ENCODE measurements around the gene SLC8A2. TPM values are rescaled to one million over a fixed set of nuclear protein-coding genes. Genes with fewer than 3 reads are reported as not detected.

The SLC8A2 gene
- total RNA-seq, 1 donor from 2014 or later = not detected

- intact Hi-C loops (cut with micrococcal nuclease) = no loop called here
- no peak for DNase-seq
- peaks cover 43% of the 10 kb centered on the region for H3K27me3 Mint-ChIP-seq
- H3K9me3 Mint-ChIP-seq = no peaks in the 10 kb centered on the region
- no peaks in the 10 kb centered on the region for H3K36me3 Mint-ChIP-seq (ENCODE audit: low read depth)
- no peak overlapping the region for H3K27ac Mint-ChIP-seq
- H3K4me1 Mint-ChIP-seq = peaks cover 9% of the 10 kb centered on the region
- H3K4me3 Mint-ChIP-seq = peak overlapping the region; percentile 2
These were observed 336 bp downstream of the SLC8A2 start for GRCh38 chr19:47471381-47471732.

- H3K36me3 Mint-ChIP-seq (ENCODE audit: low read depth) = no peaks in the 10 kb centered on the region
- H3K9me3 Mint-ChIP-seq = no peaks in the 10 kb centered on the region
- intact Hi-C loops (cut with micrococcal nuclease) = no loop called here
- peaks cover 43% of the 10 kb centered on the region for H3K27me3 Mint-ChIP-seq
- H3K27ac Mint-ChIP-seq = no peak overlapping the region
- H3K4me3 Mint-ChIP-seq = peak overlapping the region; percentile 2
- peaks cover 9% of the 10 kb centered on the region for H3K4me1 Mint-ChIP-seq
- no peak for DNase-seq
These were observed 1.1 kb downstream of the SLC8A2 start for GRCh38 chr19:47470447-47471195.

GRCh38 chr19:47469719-47470118 lies 2.0 kb downstream of the SLC8A2 start:
- Mint-ChIP-seq H3K36me3 (ENCODE audit: low read depth) (no peaks in the 10 kb centered on the region), H3K9me3 (no peaks in the 10 kb centered on the region), H3K4me1 (peaks cover 9% of the 10 kb centered on the region), H3K4me3 (no peak overlapping the region), H3K27me3 (peaks cover 45% of the 10 kb centered on the region), H3K27ac (no peak overlapping the region)
- intact Hi-C loops (cut with micrococcal nuclease) = no loop called here
- DNase-seq = no peak

GRCh38 chr19:47469363-47469700 lies 2.4 kb downstream of the SLC8A2 start:
- no peak for DNase-seq
- H3K4me3 Mint-ChIP-seq = no peak overlapping the region
- H3K36me3 Mint-ChIP-seq (ENCODE audit: low read depth) = no peaks in the 10 kb centered on the region

GRCh38 chr19:47467914-47468313 lies 3.8 kb downstream of the SLC8A2 start:
- no peaks in the 10 kb centered on the region for H3K9me3 Mint-ChIP-seq
- DNase-seq = no peak

More at GRCh38 chr19:47469363-47469700, 2.4 kb downstream of the SLC8A2 start:
- peaks cover 12% of the 10 kb centered on the region for H3K4me1 Mint-ChIP-seq
- H3K9me3 Mint-ChIP-seq = no peaks in the 10 kb centered on the region
- no peak overlapping the region for H3K27ac Mint-ChIP-seq
- H3K27me3 Mint-ChIP-seq = peaks cover 49% of the 10 kb centered on the region
- intact Hi-C loops (cut with micrococcal nuclease) = no loop called here

GRCh38 chr19:47465957-47466356 lies 5.7 kb downstream of the SLC8A2 start:
- Mint-ChIP-seq H3K27ac (no peak overlapping the region), H3K4me3 (no peak overlapping the region)

More at GRCh38 chr19:47467914-47468313, 3.8 kb downstream of the SLC8A2 start:
- Mint-ChIP-seq H3K36me3 (ENCODE audit: low read depth) (no peaks in the 10 kb centered on the region), H3K27ac (no peak overlapping the region), H3K4me1 (peaks cover 12% of the 10 kb centered on the region), H3K4me3 (no peak overlapping the region), H3K27me3 (peaks cover 49% of the 10 kb centered on the region)
- intact Hi-C loops (cut with micrococcal nuclease) = no loop called here

GRCh38 chr19:47464675-47465419 lies 6.8 kb downstream of the SLC8A2 start:
- Mint-ChIP-seq H3K27ac (no peak overlapping the region), H3K9me3 (no peaks in the 10 kb centered on the region), H3K4me3 (no peak overlapping the region), H3K27me3 (peaks cover 29% of the 10 kb centered on the region), H3K4me1 (peaks cover 2% of the 10 kb centered on the region), H3K36me3 (ENCODE audit: low read depth) (no peaks in the 10 kb centered on the region)
- no peak for DNase-seq
- intact Hi-C loops (cut with micrococcal nuclease) = no loop called here

More at GRCh38 chr19:47465957-47466356, 5.7 kb downstream of the SLC8A2 start:
- no peak for DNase-seq
- Mint-ChIP-seq H3K9me3 (no peaks in the 10 kb centered on the region), H3K27me3 (peaks cover 40% of the 10 kb centered on the region), H3K4me1 (peaks cover 6% of the 10 kb centered on the region), H3K36me3 (ENCODE audit: low read depth) (no peaks in the 10 kb centered on the region)
- intact Hi-C loops (cut with micrococcal nuclease) = no loop called here

GRCh38 chr19:47461876-47462275 lies 9.8 kb downstream of the SLC8A2 start:
- Mint-ChIP-seq H3K36me3 (ENCODE audit: low read depth) (no peaks in the 10 kb centered on the region), H3K4me3 (no peak overlapping the region), H3K9me3 (no peaks in the 10 kb centered on the region), H3K27me3 (peaks cover 6% of the 10 kb centered on the region), H3K27ac (no peak overlapping the region), H3K4me1 (peaks cover 4% of the 10 kb centered on the region)
- intact Hi-C loops (cut with micrococcal nuclease) = no loop called here
- DNase-seq = no peak

- H3K27me3 Mint-ChIP-seq = peaks cover 22% of the 10 kb centered on the region
- H3K9me3 Mint-ChIP-seq = peaks cover 9% of the 10 kb centered on the region
- no peak overlapping the region for H3K27ac Mint-ChIP-seq
- no peaks in the 10 kb centered on the region for H3K36me3 Mint-ChIP-seq (ENCODE audit: low read depth)
- no peak for DNase-seq
- H3K4me1 Mint-ChIP-seq = peaks cover 3% of the 10 kb centered on the region
- intact Hi-C loops (cut with micrococcal nuclease) = no loop called here
- no peak overlapping the region for H3K4me3 Mint-ChIP-seq
These were observed 12.2 kb downstream of the SLC8A2 start for GRCh38 chr19:47459477-47459876.

- H3K36me3 Mint-ChIP-seq (ENCODE audit: low read depth) = no peaks in the 10 kb centered on the region
- no peak overlapping the region for H3K4me3 Mint-ChIP-seq
- H3K27me3 Mint-ChIP-seq = peaks cover 26% of the 10 kb centered on the region
- no peak for DNase-seq
- H3K4me1 Mint-ChIP-seq = peaks cover 2% of the 10 kb centered on the region
- peaks cover 9% of the 10 kb centered on the region for H3K9me3 Mint-ChIP-seq
- no peak overlapping the region for H3K27ac Mint-ChIP-seq
- intact Hi-C loops (cut with micrococcal nuclease) = no loop called here
These were observed 13.0 kb downstream of the SLC8A2 start for GRCh38 chr19:47458672-47459071.

- intact Hi-C loops (cut with micrococcal nuclease) = no loop called here
- no peak for DNase-seq
- H3K4me1 Mint-ChIP-seq = peaks cover 2% of the 10 kb centered on the region
- H3K9me3 Mint-ChIP-seq = peaks cover 9% of the 10 kb centered on the region
- H3K27me3 Mint-ChIP-seq = peaks cover 27% of the 10 kb centered on the region
- H3K36me3 Mint-ChIP-seq (ENCODE audit: low read depth) = no peaks in the 10 kb centered on the region
- H3K27ac Mint-ChIP-seq = no peak overlapping the region
- H3K4me3 Mint-ChIP-seq = no peak overlapping the region
These were observed 14.8 kb downstream of the SLC8A2 start for GRCh38 chr19:47456721-47457474.

- peaks cover 7% of the 10 kb centered on the region for H3K9me3 Mint-ChIP-seq
- no peak overlapping the region for H3K4me3 Mint-ChIP-seq
- H3K4me1 Mint-ChIP-seq = peaks cover 19% of the 10 kb centered on the region
- no peaks in the 10 kb centered on the region for H3K36me3 Mint-ChIP-seq (ENCODE audit: low read depth)
- no peak for DNase-seq
- H3K27ac Mint-ChIP-seq = no peak overlapping the region
- peaks cover 60% of the 10 kb centered on the region for H3K27me3 Mint-ChIP-seq
- intact Hi-C loops (cut with micrococcal nuclease) = no loop called here
These were observed 21.2 kb downstream of the SLC8A2 start for GRCh38 chr19:47450478-47450877.

GRCh38 chr19:47448360-47448727 lies 23.3 kb downstream of the SLC8A2 start:
- intact Hi-C loops (cut with micrococcal nuclease) = no loop called here
- no peak overlapping the region for H3K4me3 Mint-ChIP-seq
- H3K4me1 Mint-ChIP-seq = peaks cover 36% of the 10 kb centered on the region

More at GRCh38 chr19:47448360-47448727, 23.3 kb downstream of the SLC8A2 start:
- no peak for DNase-seq
- peaks cover 5% of the 10 kb centered on the region for H3K9me3 Mint-ChIP-seq
- no peak overlapping the region for H3K27ac Mint-ChIP-seq
- H3K27me3 Mint-ChIP-seq = peaks cover 62% of the 10 kb centered on the region
- H3K36me3 Mint-ChIP-seq (ENCODE audit: low read depth) = no peaks in the 10 kb centered on the region
